Left lung (tissue), 10 donors: ENCODE results near the gene RAP1GAP2. TPM values are rescaled to one million over a fixed set of nuclear protein-coding genes. Genes with fewer than 3 reads are reported as not detected.
"Not testable (repeated sequence)": the region's sequence is repeated elsewhere in the genome, so short reads cannot be mapped to it uniquely, and the experiment has no call there.

ENCODE experiments used
- ATAC-seq: fragments of 200-7000 bp; cut with Tn5 transposase; one replicate; pipeline ENCODE4 v1.9.1; 2020; ENCODE audit warnings: moderate library complexity
- DNase-seq, 4 donors: peaks; one replicate each; pipeline ENCODE4 v3.0.0-alpha.2; 2013 to 2020
- H3K27ac ChIP-seq, 2 donors: fragments of 200-600 bp; sonication (generic) in 1 of 2; one replicate each; pipeline versions ENCODE4 v1.5.0 to v1.8.0; 2020 to 2021
- H3K27me3 ChIP-seq, 2 donors: fragments of 200-600 bp; sonication (generic) in 1 of 2; one replicate each; pipeline versions ENCODE4 v1.5.0 to v1.8.0; 2020 to 2021
- H3K36me3 ChIP-seq, 2 donors: fragments of 200-600 bp; sonication (generic) in 1 of 2; one replicate each; pipeline versions ENCODE4 v1.5.0 to v1.8.0; 2020 to 2021
- H3K4me1 ChIP-seq, 2 donors: fragments of 200-600 bp; one replicate each; pipeline ENCODE4 v1.8.0; 2021
- H3K4me3 ChIP-seq, 2 donors: fragments of 200-600 bp; sonication (generic) in 1 of 2; one replicate each; pipeline versions ENCODE4 v1.5.0 to v1.8.0; 2020 to 2021; ENCODE audit warnings: mild to moderate bottlenecking in 1 of 2
- H3K9me3 ChIP-seq, 2 donors: fragments of 200-600 bp; sonication (generic) in 1 of 2; one replicate each; pipeline versions ENCODE4 v1.5.0 to v1.8.0; 2020 to 2021
- CTCF ChIP-seq, 2 donors: fragments of 200-600 bp; sonication (generic) in 1 of 2; IDR thresholded peaks; one replicate each; pipeline versions ENCODE4 v1.5.0 to v1.8.0; 2021; ENCODE audit warnings: antibody characterized with exemption in 2 of 2
- intact Hi-C, 2 donors: fragments of 100-400 bp; cut with DNase I; formaldehyde crosslinking; loops; one replicate each; pipeline versions ENCODE4 v1.11.2 to v1.14.2; 2022
- polyA plus RNA-seq, 6 donors: library from polyadenylated mRNA; unstranded; fragments of 120-200 nt; gene quantifications; one replicate each; pipeline ENCODE4 v1.2.1, GENCODE V29; 2013; ENCODE audit not compliant: insufficient read length in 6 of 6
- total RNA-seq, 2 donors: library from RNA; stranded (reverse); fragmentation: NEBNext Ultra II Directional; extraction: Animal tissue kit (Norgen Biotek cat#: 25700); gene quantifications; one replicate each; pipeline ENCODE4 v1.2.1, GENCODE V29; 2021
- donor health status: DM: no; HTN: yes; CAD: no.
- donor health status: DM: no; HTN: no; CAD: no.

The RAP1GAP2 gene
- total and polyA plus RNA-seq, 8 donors = 8.0 to 14.5 (median 9.7) TPM

DNA sequence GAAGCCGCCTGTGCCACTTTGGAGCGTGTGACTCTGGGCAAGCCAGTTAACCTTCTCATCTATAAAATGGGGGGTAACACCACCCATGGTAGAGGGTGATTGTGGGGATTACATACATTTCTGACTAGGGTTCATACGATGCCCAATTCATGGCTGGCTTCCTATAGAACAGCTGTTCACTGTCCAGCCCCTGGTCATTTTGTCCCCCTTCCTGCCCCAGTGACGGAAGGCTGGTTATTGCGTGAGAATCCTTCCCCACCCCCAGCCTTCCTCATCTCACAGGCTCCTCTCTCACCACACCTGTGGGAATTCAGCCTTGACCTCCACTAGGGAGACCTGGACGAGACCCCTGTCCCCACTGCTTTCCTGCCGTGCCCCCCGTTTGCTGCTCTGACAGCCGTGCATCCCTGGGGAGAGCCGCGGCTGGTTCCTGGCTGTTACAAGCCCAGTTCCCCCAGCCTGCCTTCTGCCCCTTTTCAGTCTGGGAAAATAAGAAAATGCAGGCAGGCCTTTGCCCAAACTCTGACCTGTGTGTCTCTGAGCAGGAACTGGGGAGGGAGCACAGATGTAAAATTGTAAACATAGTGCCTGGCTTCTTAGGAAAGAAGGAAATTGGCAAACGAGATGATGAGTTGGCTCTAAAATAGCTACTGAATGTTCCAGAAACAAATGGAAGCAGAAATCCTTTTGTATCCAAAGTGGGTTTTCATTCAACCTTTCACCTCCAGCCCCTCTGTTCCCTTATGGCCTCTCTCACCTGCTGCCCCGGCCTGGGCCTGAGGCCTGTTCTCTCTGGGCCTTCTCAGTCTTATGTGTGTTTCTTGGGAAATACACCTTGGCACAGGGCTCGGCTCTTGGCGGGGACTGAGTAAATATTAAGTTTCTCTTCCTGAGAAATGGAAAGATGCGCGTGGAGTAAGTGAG, 199.9 kb downstream of the RAP1GAP2 start:
- no peaks in the 10 kb centered on the region for H3K27me3 ChIP-seq
- no peak overlapping the region for H3K27ac ChIP-seq
- intact Hi-C loops = no loop called here
- H3K4me3 ChIP-seq = no peak overlapping the region
- H3K36me3 ChIP-seq = peaks cover 0 to 55% of the 10 kb centered on the region in 2 donors
- no peak for ATAC-seq
- no peaks in the 10 kb centered on the region for H3K4me1 ChIP-seq
- H3K9me3 ChIP-seq = no peaks in the 10 kb centered on the region
- TF ChIP-seq CTCF (IDR thresholded peaks at IDR 0.05) = no peak
- peak in 2 of 4 donors; percentile 30 to 40 for DNase-seq

GRCh38 chr17:2996810-2997670, 200.8 kb downstream of the RAP1GAP2 start:
- Histone ChIP-seq H3K36me3 (peaks cover 0 to 46% of the 10 kb centered on the region in 2 donors), H3K9me3 (no peaks in the 10 kb centered on the region), H3K27me3 (no peaks in the 10 kb centered on the region), H3K4me3 (no peak overlapping the region), H3K4me1 (peaks cover 0 to 6% of the 10 kb centered on the region in 2 donors), H3K27ac (no peak overlapping the region)
- TF ChIP-seq CTCF (IDR thresholded peaks at IDR 0.05) = no peak
- ATAC-seq (no peak), DNase-seq (peak in 1 of 4 donors; percentile 22)
- intact Hi-C loops = no loop called here

- Histone ChIP-seq H3K36me3 (peaks cover 0 to 38% of the 10 kb centered on the region in 2 donors), H3K4me1 (peaks cover 0 to 21% of the 10 kb centered on the region in 2 donors)
- H3K27ac ChIP-seq, H3K4me3 ChIP-seq, H3K9me3 ChIP-seq, intact Hi-C loops, DNase-seq, ATAC-seq, H3K27me3 ChIP-seq: not testable (repeated sequence)
Observed at GRCh38 chr17:2998469-2998901, 202.2 kb downstream of the RAP1GAP2 start.

DNA sequence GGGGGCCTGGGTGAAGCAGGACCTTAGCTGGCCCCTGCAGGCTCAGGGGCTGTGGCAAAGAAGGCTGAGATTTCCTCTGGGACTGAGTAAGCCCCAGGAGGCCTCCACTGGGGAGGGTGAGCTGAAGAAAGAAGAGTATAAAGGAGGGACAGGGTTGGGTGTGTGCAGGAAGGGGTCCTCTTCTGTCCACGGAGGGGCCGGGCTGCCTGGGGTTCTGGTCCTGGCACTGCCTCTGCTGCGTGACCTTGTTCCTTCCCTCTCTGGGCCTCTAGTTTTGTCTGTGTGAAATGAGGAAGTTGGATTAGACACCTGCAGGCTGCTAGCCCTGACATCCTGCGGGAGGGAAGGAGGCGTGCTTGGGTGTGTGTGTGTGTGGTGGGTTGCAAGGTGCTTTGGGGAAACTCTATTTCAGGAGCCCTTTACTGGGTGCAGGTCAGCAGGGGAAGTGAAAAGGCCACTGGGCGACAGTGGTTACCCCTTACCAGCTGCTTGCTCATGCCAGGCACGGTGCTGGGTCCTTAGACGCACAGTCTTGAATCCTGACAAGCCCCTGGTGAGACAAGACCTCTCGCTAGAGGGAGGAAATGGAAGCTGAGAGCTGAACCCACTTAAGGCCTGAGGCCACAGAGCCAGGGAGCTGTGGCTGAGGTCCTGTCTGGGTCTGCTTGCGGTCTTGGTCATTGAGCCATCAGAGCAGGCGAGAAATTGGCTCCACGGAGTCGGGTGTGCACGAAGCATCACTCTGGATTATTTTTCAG, 206.5 kb downstream of the RAP1GAP2 start:
- ATAC-seq (no peak), DNase-seq (peak in 2 of 4 donors; percentile 52 to 83)
- Histone ChIP-seq H3K4me3 (no peak overlapping the region), H3K9me3 (no peaks in the 10 kb centered on the region), H3K36me3 (peaks cover 0 to 19% of the 10 kb centered on the region in 2 donors), H3K4me1 (peaks cover 14 to 39% of the 10 kb centered on the region in 2 donors), H3K27me3 (no peaks in the 10 kb centered on the region), H3K27ac (peak overlapping the region in 1 of 2 donors; percentile 87)
- intact Hi-C loops = no loop called here
- TF ChIP-seq CTCF (IDR thresholded peaks at IDR 0.05) = no peak
